OCI-LY3 (cell line): ENCODE measurements around the gene RAB4B.

Experiments used
- CTCF ChIP-seq: fragments of 200-600, 300-600 bp; sonication (generic); IDR thresholded peaks from 2 replicates; pipeline ENCODE4 v1.5.1; 2014; ENCODE audit warnings: antibody characterized with exemption, low read length, low read depth
- EZH2phosphoT487 ChIP-seq: fragments of 200-600 bp; shearing (Covaris generic); IDR thresholded peaks from 2 replicates; pipeline ENCODE4 v1.6.1; 2018; ENCODE audit warnings: antibody characterized with exemption, mixed run types, low read depth

GRCh38 chr19:40803857-40804782, 26.1 kb downstream of the RAB4B start:
- TF ChIP-seq CTCF (no peak), EZH2phosphoT487 (no peak)
